HG03095 (cell line): ENCODE results near the gene AQP6.
A peak's percentile ranks its signal among the peaks of the same experiment; 100 is the strongest.

Source experiments
- ATAC-seq: cut with Tn5 transposase; IDR thresholded peaks from one replicate; pipeline ENCODE4 v1.9.1; 2021; ENCODE audit warnings: moderate library complexity; ENCODE audit not compliant: unreplicated experiment

Gene AQP6

DNA sequence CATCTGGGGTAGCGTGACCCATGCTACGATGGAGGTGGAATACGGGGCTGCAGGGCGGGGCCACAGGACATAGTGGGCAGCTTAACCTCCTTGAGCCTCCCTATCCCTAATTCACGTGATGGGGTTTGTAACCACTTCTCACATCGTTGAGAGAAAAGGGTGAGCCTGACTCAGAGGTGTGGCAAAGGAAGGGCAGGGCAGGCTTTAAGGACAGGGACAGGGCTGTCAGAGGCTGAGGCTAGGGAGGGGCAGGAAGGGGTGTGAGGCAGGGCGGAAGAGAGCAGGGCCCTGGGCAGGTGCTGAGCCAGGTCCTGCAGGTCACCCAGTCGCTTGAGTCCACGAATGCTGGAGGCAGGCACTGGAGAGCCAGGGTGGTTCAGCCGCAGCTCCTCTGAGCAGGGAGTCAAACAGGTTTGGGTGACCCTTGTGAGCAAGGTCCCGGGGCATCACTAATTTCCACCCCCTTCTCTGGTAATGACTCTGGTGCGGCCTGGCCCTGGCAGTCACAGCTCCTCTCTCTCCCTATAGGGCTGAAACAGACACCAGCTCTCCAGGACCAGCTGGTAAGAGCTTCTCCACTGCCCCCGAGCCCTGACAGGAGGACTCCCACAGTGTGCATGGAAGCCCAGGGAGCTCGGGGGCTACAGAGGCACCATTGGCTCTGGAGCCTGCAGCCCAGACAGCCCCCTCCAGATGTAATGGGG, 29.7 kb upstream of the AQP6 start:
- no peak for ATAC-seq

DNA sequence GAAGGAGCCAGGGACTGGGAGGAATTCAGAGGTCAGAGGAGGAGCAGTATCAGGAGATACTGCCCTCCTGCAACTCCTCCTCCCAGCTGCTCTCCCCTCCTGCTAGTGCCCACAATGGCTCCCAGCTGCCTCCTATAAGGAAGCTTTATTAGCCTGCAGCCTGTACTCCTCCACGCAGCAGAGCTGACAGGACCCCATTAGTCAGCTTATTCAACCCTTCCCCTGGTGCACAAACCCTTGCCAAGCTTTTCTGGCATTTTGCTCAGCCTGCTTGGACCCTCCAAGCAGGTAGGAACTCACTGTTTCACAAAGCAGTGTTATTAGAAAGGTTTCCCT, 29.2 kb upstream of the AQP6 start:
- no peak for ATAC-seq

DNA sequence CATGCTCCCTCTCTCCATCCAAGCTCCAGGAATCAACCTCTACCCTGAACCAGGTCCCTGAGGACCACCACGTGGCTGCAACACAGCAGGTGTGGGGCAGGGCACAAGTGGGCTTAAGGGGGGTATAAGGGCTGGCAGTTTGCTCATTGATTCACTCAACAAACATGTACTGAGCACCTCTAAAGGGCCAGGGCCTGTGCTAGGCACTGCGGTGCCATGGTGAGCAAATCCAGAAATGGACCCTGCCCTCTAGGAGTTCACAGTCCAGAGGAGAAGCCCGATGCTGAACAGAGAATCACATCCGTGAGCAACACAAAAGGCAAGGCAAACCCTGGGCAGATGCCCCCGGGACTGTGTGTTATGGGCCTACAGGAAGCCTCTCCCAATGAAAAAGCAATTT, 28.7 kb upstream of the AQP6 start:
- no peak for ATAC-seq

DNA sequence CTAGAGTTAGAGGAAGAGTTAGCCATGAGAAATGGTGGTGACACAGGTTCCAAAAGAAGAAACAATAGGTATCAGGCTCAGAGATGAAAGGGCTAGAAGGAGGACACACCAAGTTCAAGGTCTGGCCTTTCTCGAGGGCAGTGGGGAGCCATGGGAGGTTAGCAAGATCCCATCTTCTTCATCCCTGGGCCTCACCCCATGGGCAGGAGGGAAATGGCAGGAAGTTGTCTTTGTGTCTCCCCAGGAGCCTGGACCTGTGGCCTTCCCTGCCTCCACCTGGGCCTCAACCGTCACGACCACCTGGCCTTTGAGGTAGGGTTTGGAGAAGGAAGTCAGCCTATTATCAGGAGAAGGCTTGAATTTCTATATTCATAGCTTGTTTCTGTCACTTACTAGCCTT, 28.0 kb upstream of the AQP6 start:
- ATAC-seq: no peak

DNA sequence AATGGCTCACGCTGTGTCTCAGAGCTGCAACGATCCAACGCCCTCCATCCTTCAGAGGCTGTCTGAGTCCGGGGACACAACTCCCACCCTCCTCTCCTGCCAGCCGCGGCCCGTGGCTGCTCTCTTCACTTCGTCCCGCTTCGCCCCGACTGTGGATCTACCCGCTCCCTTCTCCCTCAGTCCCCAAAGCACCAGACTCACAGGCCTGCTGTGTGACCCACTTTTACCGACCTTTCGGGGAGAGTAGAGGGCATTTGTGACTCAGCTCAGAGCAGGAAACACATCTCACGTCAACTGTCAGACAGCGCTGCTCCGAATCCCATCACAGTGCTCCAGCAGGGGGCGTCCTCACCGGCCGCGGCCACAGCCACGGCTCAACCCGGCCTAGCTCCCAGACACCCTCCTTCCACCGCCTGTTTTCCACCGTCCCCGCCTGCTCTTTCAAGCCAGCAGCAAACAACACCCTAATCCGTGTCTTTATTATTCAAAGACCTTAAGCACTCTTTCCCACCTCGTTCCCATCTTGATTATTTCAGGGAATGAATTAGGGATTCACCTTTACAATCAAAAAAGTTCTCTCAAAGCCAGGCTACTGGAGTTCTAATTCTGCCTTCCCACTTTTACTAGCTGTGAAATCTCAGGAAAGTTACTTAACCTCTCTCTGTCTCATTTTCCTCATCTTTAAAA, 27.2 kb upstream of the AQP6 start:
- ATAC-seq: peak; percentile 84

DNA sequence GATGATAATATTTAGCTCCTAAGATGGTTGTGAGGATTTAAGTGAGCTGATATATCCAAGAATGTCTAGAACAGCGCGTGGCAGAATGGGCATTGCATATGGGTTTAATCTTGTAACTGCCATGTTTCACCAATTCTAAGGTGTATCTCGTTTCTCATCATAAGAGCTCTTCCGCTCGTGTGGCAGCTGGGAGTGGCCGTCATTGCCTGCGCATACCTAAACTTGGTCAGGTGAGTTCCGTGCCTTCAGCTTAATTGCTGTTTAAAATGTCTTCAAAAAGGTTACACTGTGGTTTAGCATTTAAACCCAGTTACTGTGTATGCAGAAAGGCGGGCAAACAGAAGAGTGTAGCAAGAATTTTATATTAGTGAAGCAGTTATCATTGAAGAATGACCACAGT, 26.7 kb upstream of the AQP6 start:
- ATAC-seq: no peak

DNA sequence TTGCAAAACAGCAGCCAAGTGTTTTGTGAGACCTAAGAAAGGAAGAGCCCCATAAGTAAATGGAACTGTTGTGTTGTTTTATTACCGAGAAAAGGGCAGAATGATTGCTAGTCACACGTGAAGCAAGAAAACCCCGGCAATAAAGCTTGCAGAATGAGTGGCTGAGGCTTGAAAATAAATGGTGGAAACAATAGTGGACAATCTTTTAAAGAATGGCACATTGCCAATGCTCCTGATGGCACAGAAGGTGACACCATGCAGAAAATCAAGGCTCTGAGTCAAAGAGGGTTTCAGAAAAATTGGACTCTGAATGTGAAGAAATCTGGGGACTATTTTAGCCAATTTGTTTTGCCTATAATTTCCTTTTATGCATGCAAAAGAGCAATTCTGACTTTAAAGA, 26.2 kb upstream of the AQP6 start:
- no peak for ATAC-seq

DNA sequence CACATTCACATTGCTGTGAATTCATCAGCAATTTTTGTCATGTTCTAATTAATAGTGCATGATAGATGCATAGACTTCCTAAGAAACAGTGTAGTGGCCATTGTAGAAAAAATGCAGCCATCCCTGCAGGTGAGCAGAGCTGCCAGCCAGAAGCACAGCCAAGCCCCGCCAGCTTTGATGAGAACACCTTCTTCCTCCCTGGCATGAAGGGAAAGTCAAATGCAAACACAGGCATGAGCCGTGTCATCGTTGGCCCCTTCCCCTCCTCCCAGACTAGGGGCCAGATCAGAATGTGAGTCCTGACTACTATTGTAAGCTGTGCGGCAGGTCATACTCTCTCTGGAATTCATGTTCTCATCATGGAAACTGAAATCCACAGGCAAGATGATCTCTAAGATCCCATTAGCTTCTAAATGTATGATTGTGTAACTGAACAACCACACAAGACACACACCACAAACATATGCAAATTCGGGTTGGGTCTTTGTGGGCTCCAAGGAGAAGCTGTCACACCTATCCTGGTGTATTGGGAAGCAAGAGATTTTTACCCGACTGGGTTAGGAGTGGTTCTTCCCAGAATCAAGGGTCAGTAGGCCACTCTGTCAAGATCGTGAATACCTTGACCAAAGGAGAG, 25.0 kb upstream of the AQP6 start:
- no peak for ATAC-seq

DNA sequence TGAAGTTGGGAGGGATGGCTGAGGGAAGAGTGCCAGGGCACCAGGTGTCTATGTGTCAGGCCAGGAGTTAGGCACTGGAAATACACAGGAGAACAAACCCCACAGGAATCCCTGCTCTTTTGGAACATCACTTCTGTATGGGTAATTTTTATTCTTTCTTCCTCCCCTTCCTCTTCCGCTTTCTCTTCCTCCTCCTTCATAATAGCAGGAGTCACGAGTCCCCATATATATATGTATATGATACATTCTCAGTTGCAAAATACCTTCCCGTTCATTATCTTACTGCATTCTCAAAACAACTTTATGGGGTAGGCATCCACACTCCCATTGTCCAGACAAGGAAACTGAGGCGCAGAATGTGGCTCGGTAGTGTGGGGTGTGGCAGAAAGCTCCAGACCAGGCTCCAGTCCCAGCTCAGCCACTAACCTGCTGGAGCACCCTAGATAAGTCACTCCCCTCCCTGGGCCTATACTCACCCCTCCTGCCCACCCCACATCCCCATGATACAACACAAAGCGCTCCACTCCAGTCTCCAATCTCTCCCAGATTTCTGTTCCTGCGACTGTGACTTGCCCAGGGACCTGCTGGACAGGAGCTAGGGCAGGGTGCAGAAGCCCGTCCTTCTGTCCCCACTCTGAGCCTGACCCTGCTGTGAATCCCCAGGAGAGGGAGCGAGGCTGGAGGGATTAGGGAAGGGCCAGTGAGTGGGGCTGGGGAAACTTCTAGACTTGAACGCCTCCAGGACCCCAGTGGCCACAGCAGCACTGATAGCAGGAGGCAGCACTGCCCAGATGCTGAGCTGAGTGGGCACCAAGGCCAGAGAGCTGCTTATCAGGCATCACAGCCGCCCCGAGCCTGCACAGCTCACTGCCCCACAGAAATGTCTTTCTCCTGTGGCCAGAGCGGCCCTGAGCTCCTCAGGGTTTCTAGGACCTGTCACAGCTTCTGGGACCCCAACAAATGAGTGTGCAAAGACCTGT, 23.6 kb upstream of the AQP6 start:
- no peak for ATAC-seq

DNA sequence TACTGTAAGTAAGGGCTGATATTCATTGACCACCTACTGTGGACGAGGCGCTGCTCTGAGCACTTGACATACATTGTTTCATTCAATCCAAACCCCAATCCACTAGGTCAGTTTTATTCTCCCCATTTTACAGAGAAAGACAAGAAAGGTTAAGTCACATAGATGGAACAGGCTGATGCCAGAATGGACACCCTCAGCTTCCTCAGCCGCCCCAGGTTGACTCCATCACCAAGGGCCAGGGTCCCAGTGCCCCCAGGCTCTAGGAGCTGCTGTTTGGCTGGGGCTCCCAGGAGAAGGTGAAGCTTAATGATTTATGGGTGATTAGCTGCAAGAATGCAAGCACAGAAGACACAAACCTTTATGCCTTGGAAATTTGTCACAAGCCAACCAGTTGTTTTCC, 22.9 kb upstream of the AQP6 start:
- no peak for ATAC-seq

DNA sequence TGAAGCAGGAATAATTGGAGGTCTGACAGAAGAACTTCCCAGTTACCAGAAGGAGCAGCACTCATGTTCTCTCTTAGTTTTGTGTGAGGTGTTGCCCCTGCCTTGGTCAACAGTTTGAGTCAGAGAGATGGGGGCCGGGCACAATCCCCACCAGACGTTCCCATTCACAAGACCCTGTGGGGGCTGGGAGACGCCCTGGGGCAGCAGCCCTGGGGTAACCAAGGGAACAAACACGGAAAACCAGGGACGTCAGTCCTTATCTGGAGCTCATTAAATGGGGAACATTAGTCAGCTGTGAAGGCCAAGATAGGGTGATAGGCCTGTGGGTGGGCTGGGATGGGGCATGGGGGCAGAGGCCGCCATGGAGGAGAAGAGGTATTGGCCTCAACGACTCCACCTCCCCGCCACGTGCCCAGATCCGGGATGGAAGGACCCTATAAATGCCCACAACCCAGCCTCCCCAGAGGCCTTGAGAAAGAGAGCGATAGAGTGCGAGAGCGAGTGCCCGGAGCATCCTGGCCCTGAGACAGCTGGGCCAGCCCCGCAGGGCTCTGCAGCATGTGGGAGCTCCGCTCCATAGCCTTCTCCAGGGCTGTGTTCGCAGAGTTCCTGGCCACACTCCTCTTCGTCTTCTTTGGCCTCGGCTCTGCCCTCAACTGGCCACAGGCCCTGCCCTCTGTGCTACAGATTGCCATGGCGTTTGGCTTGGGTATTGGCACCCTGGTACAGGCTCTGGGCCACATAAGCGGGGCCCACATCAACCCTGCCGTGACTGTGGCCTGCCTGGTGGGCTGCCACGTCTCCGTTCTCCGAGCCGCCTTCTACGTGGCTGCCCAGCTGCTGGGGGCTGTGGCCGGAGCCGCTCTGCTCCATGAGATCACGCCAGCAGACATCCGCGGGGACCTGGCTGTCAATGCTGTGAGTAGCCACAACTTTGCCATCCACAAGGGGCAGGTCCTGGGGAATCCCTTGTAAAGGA, 22.2 kb upstream of the AQP6 start, which contains the start of gene AQP2:
Gene AQP2, plus strand, starts transcription at position 465 of the 979 bp plus-strand sequence. Its CDS starts 94 bp downstream, at position 559.
- ATAC-seq: no peak

DNA sequence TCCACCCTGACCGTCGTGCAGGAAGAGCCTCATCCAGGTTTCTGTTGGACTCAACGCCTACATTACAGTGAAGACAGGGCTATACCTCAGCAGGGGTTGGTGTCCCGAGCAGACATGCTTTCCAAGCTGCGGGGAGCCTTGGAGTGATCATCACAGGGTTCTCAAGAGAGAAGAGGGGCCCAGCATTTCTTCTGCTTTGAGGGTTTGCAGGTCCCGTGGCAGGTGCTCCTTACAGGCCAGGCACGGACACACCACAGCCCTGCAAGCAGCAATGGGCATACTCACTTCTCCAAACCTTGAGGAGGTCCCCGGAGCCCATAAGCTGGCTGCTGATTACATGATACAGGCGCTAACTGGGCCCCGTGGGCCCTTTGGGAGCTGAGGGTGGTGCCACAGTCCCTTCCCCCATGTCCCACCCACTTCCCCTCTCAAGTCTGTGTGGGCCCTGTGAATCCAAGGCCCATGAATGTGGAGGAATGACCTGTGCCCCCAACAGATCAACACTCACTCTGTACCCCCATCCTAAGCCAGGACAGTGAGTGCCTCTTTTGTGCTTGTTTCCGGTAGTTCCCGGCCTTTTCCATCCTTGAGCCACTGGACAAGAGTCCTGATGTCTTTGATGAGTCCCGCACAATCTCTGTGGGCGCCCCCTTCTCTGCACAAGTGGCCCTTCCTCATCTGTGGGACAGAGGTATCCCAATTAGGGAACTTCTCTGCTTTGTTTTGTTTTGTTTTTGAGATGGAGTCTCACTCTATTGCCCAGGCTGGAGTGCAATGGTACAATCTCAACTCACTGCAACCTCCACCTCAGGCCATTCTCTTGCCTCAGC, 21.1 kb upstream of the AQP6 start:
- no peak for ATAC-seq

DNA sequence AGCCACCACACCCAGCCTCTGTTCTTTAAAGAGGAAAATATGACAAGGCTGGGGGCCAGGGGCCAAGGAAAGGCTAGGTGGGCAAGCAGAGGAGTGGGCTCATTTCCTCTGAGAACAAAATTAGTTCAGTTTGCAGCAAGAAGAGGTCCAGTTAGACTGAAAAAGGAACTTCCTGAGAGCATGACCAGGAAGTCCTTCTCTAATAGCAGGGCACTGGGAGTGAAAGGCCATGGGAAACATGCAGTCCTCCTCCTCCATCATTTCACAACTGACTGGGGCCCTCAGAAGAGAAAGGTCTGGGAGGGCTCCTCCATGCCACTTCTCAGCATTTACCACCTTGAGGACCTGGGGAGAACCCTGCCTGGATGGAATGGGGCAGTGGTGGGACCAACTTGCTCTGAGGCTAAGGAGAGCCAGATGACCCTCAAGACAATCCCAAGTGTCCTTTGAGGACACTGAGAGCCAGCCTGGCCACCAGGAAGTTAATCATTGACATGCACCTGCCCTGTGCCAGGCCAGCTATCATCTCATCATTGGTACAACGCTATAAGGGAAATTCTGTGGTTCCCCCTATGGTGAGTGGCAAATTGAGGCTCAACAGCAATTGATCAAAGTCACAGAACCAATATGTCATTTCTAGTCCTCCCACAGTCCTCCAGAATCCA, 20.2 kb upstream of the AQP6 start:
- ATAC-seq: no peak

DNA sequence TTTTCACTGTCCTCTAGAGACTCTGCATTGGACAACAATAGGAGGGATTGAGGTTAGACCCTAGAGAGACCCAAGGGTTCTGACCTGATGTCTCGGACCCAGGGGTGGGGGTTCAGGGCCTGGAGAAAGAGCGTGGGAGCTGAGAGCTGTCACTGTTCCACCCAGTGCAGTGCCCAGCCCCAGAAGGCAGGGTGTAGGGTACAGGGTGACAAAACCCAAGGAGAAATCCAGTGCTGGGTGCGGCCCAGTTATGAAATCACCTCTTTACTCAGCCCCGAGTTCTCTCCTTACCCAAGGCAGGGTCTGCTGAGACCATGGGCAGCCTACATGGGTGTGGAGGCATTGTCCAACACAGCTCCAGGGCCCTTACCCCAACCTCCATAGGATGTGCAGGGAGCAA, 19.6 kb upstream of the AQP6 start:
- no peak for ATAC-seq

DNA sequence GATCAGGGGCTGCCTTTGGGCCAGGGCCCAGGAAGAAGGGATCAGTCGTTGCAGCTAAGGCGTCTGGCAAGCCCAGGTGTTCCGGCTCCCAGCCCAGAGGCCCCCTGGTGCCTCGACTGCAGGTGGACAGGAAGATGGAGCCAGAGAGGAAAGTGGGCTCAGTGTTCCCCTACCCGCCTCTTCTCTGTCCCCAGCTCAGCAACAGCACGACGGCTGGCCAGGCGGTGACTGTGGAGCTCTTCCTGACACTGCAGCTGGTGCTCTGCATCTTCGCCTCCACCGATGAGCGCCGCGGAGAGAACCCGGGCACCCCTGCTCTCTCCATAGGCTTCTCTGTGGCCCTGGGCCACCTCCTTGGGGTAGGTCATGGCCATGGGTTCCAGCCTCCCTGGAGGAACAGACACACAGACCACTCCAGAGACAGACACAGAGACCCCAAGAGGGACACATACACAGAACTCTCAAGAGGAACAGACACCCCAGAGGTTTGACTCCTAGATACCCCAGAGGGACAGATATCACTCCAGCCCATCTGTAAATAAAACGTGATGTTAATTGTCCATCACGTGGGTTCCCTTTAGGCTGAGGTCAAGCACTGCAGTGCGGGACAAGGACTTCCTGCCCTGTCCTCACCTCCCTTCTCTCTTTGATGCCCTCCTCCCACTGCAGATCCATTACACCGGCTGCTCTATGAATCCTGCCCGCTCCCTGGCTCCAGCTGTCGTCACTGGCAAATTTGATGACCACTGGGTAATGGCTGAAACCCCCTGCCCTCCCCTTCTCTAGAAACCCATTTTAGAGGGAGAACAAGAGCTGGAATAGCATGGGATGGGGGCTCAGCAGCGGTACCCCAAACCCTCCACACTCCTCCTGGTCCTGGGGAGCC, 18.5 kb upstream of the AQP6 start:
- ATAC-seq: no peak

DNA sequence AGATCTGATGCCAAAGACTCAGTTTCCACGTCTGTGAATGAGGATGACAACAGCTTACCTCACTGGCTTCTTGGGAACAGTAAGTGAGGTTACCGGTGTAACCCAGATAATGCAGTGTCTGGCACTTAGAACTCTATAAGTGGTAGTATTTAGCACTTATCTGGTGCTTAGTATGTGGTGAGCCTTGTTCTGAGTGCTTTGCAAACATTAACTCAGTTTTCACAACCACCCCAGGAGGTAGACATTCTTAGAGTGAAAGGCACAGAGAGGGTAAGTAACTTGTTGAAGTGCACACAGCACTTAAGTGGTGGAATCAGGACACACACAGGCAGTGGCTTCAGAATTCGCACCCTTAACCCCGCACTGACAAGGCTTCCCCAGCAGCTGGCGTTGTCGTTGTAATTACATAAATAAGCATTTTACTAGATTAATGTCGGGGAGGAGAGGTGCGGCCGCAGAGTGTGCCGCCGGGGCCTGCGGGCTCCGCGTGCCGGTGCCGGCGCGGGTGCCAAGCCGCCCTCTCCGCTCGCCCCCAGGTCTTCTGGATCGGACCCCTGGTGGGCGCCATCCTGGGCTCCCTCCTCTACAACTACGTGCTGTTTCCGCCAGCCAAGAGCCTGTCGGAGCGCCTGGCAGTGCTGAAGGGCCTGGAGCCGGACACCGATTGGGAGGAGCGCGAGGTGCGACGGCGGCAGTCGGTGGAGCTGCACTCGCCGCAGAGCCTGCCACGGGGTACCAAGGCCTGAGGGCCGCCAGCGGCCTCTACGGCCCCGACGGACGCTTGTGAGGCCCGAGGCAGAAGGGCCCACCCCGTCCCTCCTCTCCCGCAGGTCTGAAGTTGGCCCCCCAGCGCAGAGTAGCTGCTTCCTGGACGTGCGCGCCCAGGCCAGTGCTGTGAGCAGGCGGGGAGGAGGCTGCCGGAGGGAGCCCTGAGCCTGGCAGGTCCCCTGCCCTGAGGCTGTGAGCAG, 17.6 kb upstream of the AQP6 start:
- ATAC-seq: no peak
